Body of pancreas (tissue), 4 donors: ENCODE data around the gene BRCA1.

Experiments
- POLR2A ChIP-seq, 3 donors: fragments of 450-650 bp; IDR thresholded peaks; one replicate each; pipeline ENCODE4 v1.6.1; 2016; ENCODE audit warnings: antibody characterized with exemption in 3 of 3, mild to moderate bottlenecking in 2 of 3
- TF ChIP-seq, protein P1 (sequence below), 7 experiments: fragments of 450-650 bp in 4 of 7; fragments of 200-600 bp in 3 of 7; sonication (generic) in 3 of 7; IDR thresholded peaks; one replicate each; pipeline ENCODE4 v1.5.1; 2016 to 2019; ENCODE audit warnings: antibody characterized with exemption in 7 of 7

DNA sequence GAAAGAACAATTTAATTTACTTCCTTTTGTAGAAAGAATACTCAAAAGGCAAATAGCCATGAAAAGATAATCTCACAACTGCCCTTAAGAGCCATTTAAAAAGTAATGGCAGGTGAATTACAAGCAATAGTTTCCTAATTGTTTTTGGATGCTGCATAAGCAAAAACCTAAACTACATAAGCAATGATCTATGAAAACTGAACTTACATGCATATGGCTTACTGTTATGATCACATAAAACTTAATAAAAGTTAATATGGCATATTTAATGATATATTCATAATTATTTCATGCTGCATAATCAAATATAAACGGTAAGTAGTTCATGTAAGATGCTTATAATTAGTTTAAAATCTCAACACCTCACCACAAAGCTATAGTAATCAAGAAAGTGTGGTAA, 18.6 kb downstream of the BRCA1 start:
- TF ChIP-seq, protein P1, sequence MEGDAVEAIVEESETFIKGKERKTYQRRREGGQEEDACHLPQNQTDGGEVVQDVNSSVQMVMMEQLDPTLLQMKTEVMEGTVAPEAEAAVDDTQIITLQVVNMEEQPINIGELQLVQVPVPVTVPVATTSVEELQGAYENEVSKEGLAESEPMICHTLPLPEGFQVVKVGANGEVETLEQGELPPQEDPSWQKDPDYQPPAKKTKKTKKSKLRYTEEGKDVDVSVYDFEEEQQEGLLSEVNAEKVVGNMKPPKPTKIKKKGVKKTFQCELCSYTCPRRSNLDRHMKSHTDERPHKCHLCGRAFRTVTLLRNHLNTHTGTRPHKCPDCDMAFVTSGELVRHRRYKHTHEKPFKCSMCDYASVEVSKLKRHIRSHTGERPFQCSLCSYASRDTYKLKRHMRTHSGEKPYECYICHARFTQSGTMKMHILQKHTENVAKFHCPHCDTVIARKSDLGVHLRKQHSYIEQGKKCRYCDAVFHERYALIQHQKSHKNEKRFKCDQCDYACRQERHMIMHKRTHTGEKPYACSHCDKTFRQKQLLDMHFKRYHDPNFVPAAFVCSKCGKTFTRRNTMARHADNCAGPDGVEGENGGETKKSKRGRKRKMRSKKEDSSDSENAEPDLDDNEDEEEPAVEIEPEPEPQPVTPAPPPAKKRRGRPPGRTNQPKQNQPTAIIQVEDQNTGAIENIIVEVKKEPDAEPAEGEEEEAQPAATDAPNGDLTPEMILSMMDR (IDR thresholded peaks at IDR 0.05), result no peak
- TF ChIP-seq POLR2A (IDR thresholded peaks at IDR 0.05), result no peak
